ENCODE results near the gene LNPEP. TPM values are rescaled to one million over a fixed set of nuclear protein-coding genes. Genes with fewer than 3 reads are reported as not detected.

Gene LNPEP
- total RNA-seq, 1 donor from 2014 or later: 24.2 TPM

GRCh38 chr5:97019435-97020117, 83.7 kb downstream of the LNPEP start:
- no peak for DNase-seq (ENCODE audit: low spot score, unreplicated experiment)
- peak overlapping the region; percentile 62 for H3K27ac Mint-ChIP-seq

GRCh38 chr5:97021416-97021815, 85.5 kb downstream of the LNPEP start:
- Mint-ChIP-seq H3K4me3 (ENCODE audit: low read depth) (no peak overlapping the region), H3K27ac (no peak overlapping the region), H3K27me3 (no peaks in the 10 kb centered on the region), H3K36me3 (ENCODE audit: insufficient read depth) (peaks cover 14% of the 10 kb centered on the region), H3K9me3 (ENCODE audit: low read depth) (no peaks in the 10 kb centered on the region), H3K4me1 (ENCODE audit: low read depth) (no peaks in the 10 kb centered on the region)
- no peak for DNase-seq (ENCODE audit: low spot score, unreplicated experiment)
- no peak for TF ChIP-seq CTCF (IDR thresholded peaks at IDR 0.05; ENCODE audit: unreplicated experiment)

More at GRCh38 chr5:97019435-97020117, 83.7 kb downstream of the LNPEP start:
- Mint-ChIP-seq H3K27me3 (no peaks in the 10 kb centered on the region), H3K9me3 (ENCODE audit: low read depth) (no peaks in the 10 kb centered on the region), H3K4me1 (ENCODE audit: low read depth) (peaks cover 2% of the 10 kb centered on the region), H3K4me3 (ENCODE audit: low read depth) (no peak overlapping the region), H3K36me3 (ENCODE audit: insufficient read depth) (peaks cover 14% of the 10 kb centered on the region)
- TF ChIP-seq CTCF (IDR thresholded peaks at IDR 0.05; ENCODE audit: unreplicated experiment): no peak

GRCh38 chr5:97022898-97023297, 87.0 kb downstream of the LNPEP start:
- Mint-ChIP-seq H3K4me3 (ENCODE audit: low read depth) (no peak overlapping the region), H3K27me3 (no peaks in the 10 kb centered on the region), H3K9me3 (ENCODE audit: low read depth) (no peaks in the 10 kb centered on the region), H3K27ac (no peak overlapping the region), H3K4me1 (ENCODE audit: low read depth) (no peaks in the 10 kb centered on the region), H3K36me3 (ENCODE audit: insufficient read depth) (peaks cover 15% of the 10 kb centered on the region)
- DNase-seq (ENCODE audit: low spot score, unreplicated experiment): no peak
- no peak for TF ChIP-seq CTCF (IDR thresholded peaks at IDR 0.05; ENCODE audit: unreplicated experiment)

- DNase-seq (ENCODE audit: low spot score, unreplicated experiment): no peak
Measured at GRCh38 chr5:97026721-97027120, 90.8 kb downstream of the LNPEP start.

GRCh38 chr5:97037819-97038218, 101.9 kb downstream of the LNPEP start:
- no peak for TF ChIP-seq CTCF (IDR thresholded peaks at IDR 0.05; ENCODE audit: unreplicated experiment)
- Mint-ChIP-seq H3K9me3 (ENCODE audit: low read depth) (no peaks in the 10 kb centered on the region), H3K27ac (no peak overlapping the region), H3K4me1 (ENCODE audit: low read depth) (peaks cover 2% of the 10 kb centered on the region), H3K27me3 (no peaks in the 10 kb centered on the region), H3K4me3 (ENCODE audit: low read depth) (no peak overlapping the region), H3K36me3 (ENCODE audit: insufficient read depth) (peaks cover 1% of the 10 kb centered on the region)
- no peak for DNase-seq (ENCODE audit: low spot score, unreplicated experiment)

More at GRCh38 chr5:97026721-97027120, 90.8 kb downstream of the LNPEP start:
- no peaks in the 10 kb centered on the region for H3K9me3 Mint-ChIP-seq (ENCODE audit: low read depth)
- H3K4me3 Mint-ChIP-seq (ENCODE audit: low read depth): no peak overlapping the region
- H3K4me1 Mint-ChIP-seq (ENCODE audit: low read depth): no peaks in the 10 kb centered on the region
- H3K27me3 Mint-ChIP-seq: no peaks in the 10 kb centered on the region
- TF ChIP-seq CTCF (IDR thresholded peaks at IDR 0.05; ENCODE audit: unreplicated experiment): no peak
- H3K36me3 Mint-ChIP-seq (ENCODE audit: insufficient read depth): peaks cover 22% of the 10 kb centered on the region
- H3K27ac Mint-ChIP-seq: no peak overlapping the region
